ENCODE measurements around the gene EVA1B. TPM values are rescaled to one million over a fixed set of nuclear protein-coding genes. Genes with fewer than 3 reads are reported as not detected.

Gene EVA1B
- total RNA-seq, 4 donors from 2014 or later, result 4.4 to 24.8 (median 10.4) TPM

- 70 to 84% methylated on average over 2 to 34 of the region's 34 CpGs for WGBS, 2 donors (ENCODE audit: low coverage in 1 of 2)
- in situ Hi-C loops (cut with MboI; ENCODE audit: low pct_ligation_motif_present in 1 of 4, low pct_unique_long_range_greater_than_20kb in 1 of 4, low sequenced_read_pairs in 3 of 4) (no loop called here), intact Hi-C loops (cut with DNase I; ENCODE audit: low total_unique reads) (loop anchor here (2.0 kb wide), 1 partner anchor 81 kb away; no protein-coding TSS in a partner anchor)
- TF ChIP-seq CTCF (IDR thresholded peaks at IDR 0.05), result no peak
- no peak for TF ChIP-seq POLR2A (IDR thresholded peaks at IDR 0.05)
- TF ChIP-seq POLR2AphosphoS5 (IDR thresholded peaks at IDR 0.05), result no peak
- no peak for TF ChIP-seq EP300 (IDR thresholded peaks at IDR 0.05; ENCODE audit: low read depth)
- H3K27me3 ChIP-seq, result no peaks in the 10 kb centered on the region
- H3K4me3 ChIP-seq, result no peak overlapping the region
- peaks cover 0 to 2% (median 0%) of the 10 kb centered on the region in 4 donors for H3K4me1 ChIP-seq
- H3K9me3 ChIP-seq, result no peaks in the 10 kb centered on the region
- DNase-seq, result no peak
- H3K36me3 ChIP-seq, result peaks cover 0 to 24% (median 5%) of the 10 kb centered on the region in 4 donors
- no peak overlapping the region for H3K27ac ChIP-seq
These were observed 18.3 kb upstream of the EVA1B start for GRCh38 chr1:36341626-36342320.

- Histone ChIP-seq H3K27me3 (no peaks in the 10 kb centered on the region), H3K4me1 (peaks cover 0 to 2% (median 0%) of the 10 kb centered on the region in 4 donors), H3K9me3 (no peaks in the 10 kb centered on the region), H3K36me3 (peaks cover 0 to 11% (median 0%) of the 10 kb centered on the region in 4 donors), H3K4me3 (no peak overlapping the region), H3K27ac (no peak overlapping the region)
- WGBS, 2 donors (ENCODE audit: low coverage in 1 of 2), result 88% methylated on average over 9 of the region's 9 CpGs; no CpG with 5 or more reads in 1 of the 2 donors
- TF ChIP-seq EP300 (IDR thresholded peaks at IDR 0.05; ENCODE audit: low read depth) (no peak), POLR2A (IDR thresholded peaks at IDR 0.05) (no peak), CTCF (IDR thresholded peaks at IDR 0.05) (no peak), POLR2AphosphoS5 (IDR thresholded peaks at IDR 0.05) (no peak)
- in situ Hi-C loops (cut with MboI; ENCODE audit: low pct_ligation_motif_present in 1 of 4, low pct_unique_long_range_greater_than_20kb in 1 of 4, low sequenced_read_pairs in 3 of 4) (loop anchor here in 2 of 4 donors (5.0 kb wide), 1 partner anchor 83 kb away; no protein-coding TSS in a partner anchor), intact Hi-C loops (cut with DNase I; ENCODE audit: low total_unique reads) (no loop called here)
- DNase-seq, result no peak
These were observed 16.2 kb upstream of the EVA1B start for GRCh38 chr1:36339615-36340014.

- Histone ChIP-seq H3K4me1 (peaks cover 0 to 2% (median 0%) of the 10 kb centered on the region in 4 donors), H3K9me3 (no peaks in the 10 kb centered on the region), H3K27me3 (no peaks in the 10 kb centered on the region), H3K36me3 (peaks cover 0 to 11% (median 0%) of the 10 kb centered on the region in 4 donors), H3K4me3 (no peak overlapping the region), H3K27ac (no peak overlapping the region)
- 83% methylated on average over 7 of the region's 7 CpGs; no CpG with 5 or more reads in 1 of the 2 donors for WGBS, 2 donors (ENCODE audit: low coverage in 1 of 2)
- DNase-seq, result no peak
- TF ChIP-seq CTCF (IDR thresholded peaks at IDR 0.05), result no peak
- no peak for TF ChIP-seq POLR2A (IDR thresholded peaks at IDR 0.05)
- no peak for TF ChIP-seq EP300 (IDR thresholded peaks at IDR 0.05; ENCODE audit: low read depth)
- TF ChIP-seq POLR2AphosphoS5 (IDR thresholded peaks at IDR 0.05), result no peak
- intact Hi-C loops (cut with DNase I; ENCODE audit: low total_unique reads), result no loop called here
- in situ Hi-C loops (cut with MboI; ENCODE audit: low pct_ligation_motif_present in 1 of 4, low pct_unique_long_range_greater_than_20kb in 1 of 4, low sequenced_read_pairs in 3 of 4), result loop anchor here in 2 of 4 donors (5.0 kb wide), 1 partner anchor 83 kb away; no protein-coding TSS in a partner anchor
These were observed 15.8 kb upstream of the EVA1B start for GRCh38 chr1:36339215-36339614.

GRCh38 chr1:36337830-36338229 is 14.4 kb upstream of the EVA1B start:
- 75 to 81% methylated on average over 3 to 6 of the region's 6 CpGs for WGBS, 2 donors (ENCODE audit: low coverage in 1 of 2)
- in situ Hi-C loops (cut with MboI; ENCODE audit: low pct_ligation_motif_present in 1 of 4, low pct_unique_long_range_greater_than_20kb in 1 of 4, low sequenced_read_pairs in 3 of 4), result loop anchor here in 2 of 4 donors (5.0 kb wide), 1 partner anchor 84 kb away; no protein-coding TSS in a partner anchor
- intact Hi-C loops (cut with DNase I; ENCODE audit: low total_unique reads), result no loop called here

More at GRCh38 chr1:36337830-36338229, 14.4 kb upstream of the EVA1B start:
- no peak for DNase-seq
- TF ChIP-seq CTCF (IDR thresholded peaks at IDR 0.05), result no peak
- TF ChIP-seq POLR2A (IDR thresholded peaks at IDR 0.05), result no peak
- no peak for TF ChIP-seq POLR2AphosphoS5 (IDR thresholded peaks at IDR 0.05)
- TF ChIP-seq EP300 (IDR thresholded peaks at IDR 0.05; ENCODE audit: low read depth), result no peak
- Histone ChIP-seq H3K9me3 (no peaks in the 10 kb centered on the region), H3K27ac (no peak overlapping the region), H3K4me1 (no peaks in the 10 kb centered on the region), H3K36me3 (peaks cover 0 to 11% (median 0%) of the 10 kb centered on the region in 4 donors), H3K4me3 (no peak overlapping the region), H3K27me3 (no peaks in the 10 kb centered on the region)

All from transverse colon (tissue), 4 donors.